DMS53 treated with DMSO at 0.1 percent for 48 hours (cell line): ENCODE results near the gene HSP90AB1.

Source experiments
- DNase-seq: peaks from one replicate; lab custom pipeline; 2025; ENCODE audit not compliant: unreplicated experiment; lab: John Stamatoyannopoulos, UW

HSP90AB1 gene

GRCh38 chr6:44265722-44266233 lies 18.9 kb downstream of the HSP90AB1 start:
- DNase-seq: no peak

- no peak for DNase-seq
Measured at GRCh38 chr6:44266347-44266746, 19.4 kb downstream of the HSP90AB1 start.

GRCh38 chr6:44267252-44267651 lies 20.4 kb downstream of the HSP90AB1 start:
- no peak for DNase-seq

GRCh38 chr6:44268095-44268628 lies 21.3 kb downstream of the HSP90AB1 start:
- peak; percentile 63 for DNase-seq

GRCh38 chr6:44269178-44269920 lies 22.4 kb downstream of the HSP90AB1 start:
- DNase-seq: no peak

- DNase-seq: no peak
Measured at GRCh38 chr6:44269921-44270525, 23.1 kb downstream of the HSP90AB1 start, which contains the start of gene TMEM151B. TSS of gene TMEM151B (plus strand) at chr6:44270450. CDS start at chr6:44270743, 293 bp downstream.

GRCh38 chr6:44270526-44271405 lies 23.9 kb downstream of the HSP90AB1 start:
- DNase-seq: no peak

GRCh38 chr6:44271406-44271723 lies 24.5 kb downstream of the HSP90AB1 start:
- DNase-seq: no peak

GRCh38 chr6:44271914-44272313 lies 25.0 kb downstream of the HSP90AB1 start:
- DNase-seq: no peak

- DNase-seq: no peak
Measured at GRCh38 chr6:44272529-44272928, 25.6 kb downstream of the HSP90AB1 start.

GRCh38 chr6:44272999-44273566 lies 26.2 kb downstream of the HSP90AB1 start:
- no peak for DNase-seq

GRCh38 chr6:44273617-44274016 lies 26.7 kb downstream of the HSP90AB1 start:
- DNase-seq: no peak

- no peak for DNase-seq
Measured at GRCh38 chr6:44275271-44275748, 28.4 kb downstream of the HSP90AB1 start.

- peak; percentile 30 for DNase-seq
Measured at GRCh38 chr6:44275749-44276648, 29.1 kb downstream of the HSP90AB1 start.

- DNase-seq: no peak
Measured at GRCh38 chr6:44276667-44277640, 30.1 kb downstream of the HSP90AB1 start.

GRCh38 chr6:44277763-44278162 lies 30.9 kb downstream of the HSP90AB1 start:
- DNase-seq: no peak

GRCh38 chr6:44278315-44278714 lies 31.4 kb downstream of the HSP90AB1 start:
- DNase-seq: no peak
